GM03348 (cell line): ENCODE measurements around the gene ARID5B.

Experiments used
- DNase-seq: peaks from one replicate; pipeline ENCODE4 v3.0.0; 2012; ENCODE audit warnings: low spot score

Gene ARID5B

GRCh38 chr10:62098278-62099121, 197.0 kb downstream of the ARID5B start:
- no peak for DNase-seq

- DNase-seq, result no peak
Measured at GRCh38 chr10:62099299-62099698, 197.8 kb downstream of the ARID5B start.

GRCh38 chr10:62103857-62104256, 202.4 kb downstream of the ARID5B start:
- DNase-seq, result no peak

- no peak for DNase-seq
Measured at GRCh38 chr10:62106929-62107519, 205.5 kb downstream of the ARID5B start.

GRCh38 chr10:62108759-62109586, 207.5 kb downstream of the ARID5B start:
- no peak for DNase-seq

- no peak for DNase-seq
Measured at GRCh38 chr10:62109587-62110293, 208.2 kb downstream of the ARID5B start.

- DNase-seq, result no peak
Measured at GRCh38 chr10:62112300-62112699, 210.8 kb downstream of the ARID5B start.

- DNase-seq, result no peak
Measured at GRCh38 chr10:62112963-62113362, 211.5 kb downstream of the ARID5B start.

- DNase-seq, result no peak
Measured at GRCh38 chr10:62113680-62114079, 212.2 kb downstream of the ARID5B start.

- DNase-seq, result no peak
Measured at GRCh38 chr10:62115321-62115720, 213.8 kb downstream of the ARID5B start.

- no peak for DNase-seq
Measured at GRCh38 chr10:62115842-62116241, 214.3 kb downstream of the ARID5B start.

GRCh38 chr10:62116896-62117295, 215.4 kb downstream of the ARID5B start:
- DNase-seq, result no peak

- no peak for DNase-seq
Measured at GRCh38 chr10:62121187-62121530, 219.7 kb downstream of the ARID5B start.

GRCh38 chr10:62127975-62128374, 226.5 kb downstream of the ARID5B start:
- DNase-seq, result no peak

- peak; percentile 80 for DNase-seq
Measured at GRCh38 chr10:62130948-62131347, 229.4 kb downstream of the ARID5B start.

- DNase-seq, result no peak
Measured at GRCh38 chr10:62131724-62132123, 230.2 kb downstream of the ARID5B start.

GRCh38 chr10:62133618-62134017, 232.1 kb downstream of the ARID5B start:
- DNase-seq, result no peak

GRCh38 chr10:62136931-62137330, 235.4 kb downstream of the ARID5B start:
- no peak for DNase-seq
